ENCODE data around the gene HIVEP3. TPM values are rescaled to one million over a fixed set of nuclear protein-coding genes. Genes with fewer than 3 reads are reported as not detected.

The HIVEP3 gene
- total RNA-seq, 3 donors from 2014 or later = 4.9 to 6.5 (median 6.1) TPM

DNA sequence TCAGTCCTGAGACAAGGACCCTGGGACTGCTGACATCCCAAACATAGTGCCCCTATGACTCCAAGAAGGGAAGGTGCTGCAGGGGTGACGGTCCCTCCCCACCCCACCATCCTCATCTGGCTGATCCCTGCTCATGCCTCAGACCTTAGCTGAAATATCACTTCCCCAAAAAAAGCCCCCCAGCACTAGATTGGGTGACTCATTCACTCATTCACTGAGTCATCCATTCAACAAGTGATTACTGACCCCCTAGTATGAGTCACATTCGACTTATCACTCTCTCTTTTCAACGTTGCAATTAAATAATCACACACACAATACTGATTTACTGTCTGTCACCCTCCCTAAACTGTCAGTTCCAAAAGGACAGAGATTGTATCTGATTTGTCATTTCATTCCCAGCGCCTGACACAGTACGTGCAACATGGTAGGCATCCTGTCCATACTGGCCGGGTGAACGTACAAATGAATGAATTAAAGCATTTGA, 48.6 kb downstream of the HIVEP3 start:
- DNase-seq = no peak
- TF ChIP-seq, protein P1, sequence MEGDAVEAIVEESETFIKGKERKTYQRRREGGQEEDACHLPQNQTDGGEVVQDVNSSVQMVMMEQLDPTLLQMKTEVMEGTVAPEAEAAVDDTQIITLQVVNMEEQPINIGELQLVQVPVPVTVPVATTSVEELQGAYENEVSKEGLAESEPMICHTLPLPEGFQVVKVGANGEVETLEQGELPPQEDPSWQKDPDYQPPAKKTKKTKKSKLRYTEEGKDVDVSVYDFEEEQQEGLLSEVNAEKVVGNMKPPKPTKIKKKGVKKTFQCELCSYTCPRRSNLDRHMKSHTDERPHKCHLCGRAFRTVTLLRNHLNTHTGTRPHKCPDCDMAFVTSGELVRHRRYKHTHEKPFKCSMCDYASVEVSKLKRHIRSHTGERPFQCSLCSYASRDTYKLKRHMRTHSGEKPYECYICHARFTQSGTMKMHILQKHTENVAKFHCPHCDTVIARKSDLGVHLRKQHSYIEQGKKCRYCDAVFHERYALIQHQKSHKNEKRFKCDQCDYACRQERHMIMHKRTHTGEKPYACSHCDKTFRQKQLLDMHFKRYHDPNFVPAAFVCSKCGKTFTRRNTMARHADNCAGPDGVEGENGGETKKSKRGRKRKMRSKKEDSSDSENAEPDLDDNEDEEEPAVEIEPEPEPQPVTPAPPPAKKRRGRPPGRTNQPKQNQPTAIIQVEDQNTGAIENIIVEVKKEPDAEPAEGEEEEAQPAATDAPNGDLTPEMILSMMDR (IDR thresholded peaks at IDR 0.05) = no peak
- intact Hi-C loops (cut with DNase I, micrococcal nuclease) = no loop called here
- no peak for ATAC-seq
- no peaks in the 10 kb centered on the region for H3K9me3 ChIP-seq
- H3K4me3 ChIP-seq = no peak overlapping the region
- H3K4me1 ChIP-seq (ENCODE audit: low read depth) = no peaks in the 10 kb centered on the region
- no peaks in the 10 kb centered on the region for H3K36me3 ChIP-seq (ENCODE audit: low read depth)

DNA sequence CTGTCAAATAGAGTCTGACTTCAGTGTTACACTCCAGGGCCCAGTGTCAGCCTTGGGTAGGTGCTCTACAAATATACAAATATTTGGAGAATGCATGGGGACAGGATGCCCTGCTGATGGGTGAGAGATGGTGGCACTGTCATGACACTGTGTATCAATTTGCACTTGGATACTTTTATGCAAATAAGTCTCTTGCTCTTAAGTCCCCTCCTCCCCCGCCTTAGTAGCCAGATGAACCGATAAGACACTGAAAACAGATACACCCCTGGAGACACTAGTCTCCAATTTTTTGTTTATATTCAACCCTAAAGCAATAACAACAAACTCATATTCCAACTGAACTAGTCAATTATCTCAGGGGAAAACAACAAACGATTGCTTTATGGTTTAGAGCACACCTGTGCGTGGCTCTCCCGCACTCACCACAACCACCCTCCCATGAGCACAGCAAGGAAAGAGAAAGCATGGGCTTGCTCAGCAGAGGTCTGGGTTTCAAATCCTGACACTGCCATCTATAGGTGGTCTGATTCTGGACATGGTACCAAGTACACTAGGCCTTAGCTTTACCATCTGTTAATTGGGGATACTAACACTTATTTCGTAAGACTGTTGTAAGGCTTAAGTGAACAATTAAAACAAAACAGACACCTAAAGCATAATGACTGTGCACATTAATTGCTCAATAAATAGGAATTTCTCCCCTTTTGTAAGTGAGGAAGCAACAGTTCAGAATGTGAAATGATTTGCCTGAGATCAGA, 50.3 kb downstream of the HIVEP3 start:
- ATAC-seq = peak; percentile 42

DNA sequence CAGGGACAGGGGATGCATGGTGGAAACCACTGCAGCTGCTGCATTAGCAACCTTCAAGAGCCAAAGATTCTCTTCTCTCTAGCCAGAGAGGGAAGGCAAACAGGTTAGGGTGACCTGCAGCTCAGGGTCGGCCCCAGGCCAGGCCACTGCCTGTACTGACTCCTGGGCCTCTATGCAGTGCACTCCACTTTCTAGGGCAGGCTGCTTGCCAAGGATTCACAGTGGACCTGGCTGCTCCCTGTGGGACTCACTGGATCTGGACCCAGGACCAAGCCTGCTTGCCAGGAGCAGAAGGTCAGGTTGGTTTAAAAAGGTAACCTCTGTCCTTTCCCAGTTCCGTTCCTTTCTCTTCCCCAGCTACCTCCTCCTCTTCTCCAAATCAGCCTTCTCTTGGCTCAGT, 52.4 kb downstream of the HIVEP3 start:
- intact Hi-C loops (cut with DNase I, micrococcal nuclease) = no loop called here
- no peak overlapping the region for H3K4me3 ChIP-seq
- ATAC-seq (no peak), DNase-seq (no peak)
- H3K36me3 ChIP-seq (ENCODE audit: low read depth) = no peaks in the 10 kb centered on the region
- TF ChIP-seq, protein P1 (IDR thresholded peaks at IDR 0.05) = no peak
- H3K4me1 ChIP-seq (ENCODE audit: low read depth) = no peaks in the 10 kb centered on the region
- H3K9me3 ChIP-seq = no peaks in the 10 kb centered on the region

More for the DNA sequence above, 50.3 kb downstream of the HIVEP3 start:
- intact Hi-C loops (cut with DNase I, micrococcal nuclease) = no loop called here
- H3K4me3 ChIP-seq = no peak overlapping the region
- H3K36me3 ChIP-seq (ENCODE audit: low read depth) = no peaks in the 10 kb centered on the region
- TF ChIP-seq, protein P1 (IDR thresholded peaks at IDR 0.05) = no peak
- no peak for DNase-seq
- no peaks in the 10 kb centered on the region for H3K9me3 ChIP-seq
- H3K4me1 ChIP-seq (ENCODE audit: low read depth) = no peaks in the 10 kb centered on the region

DNA sequence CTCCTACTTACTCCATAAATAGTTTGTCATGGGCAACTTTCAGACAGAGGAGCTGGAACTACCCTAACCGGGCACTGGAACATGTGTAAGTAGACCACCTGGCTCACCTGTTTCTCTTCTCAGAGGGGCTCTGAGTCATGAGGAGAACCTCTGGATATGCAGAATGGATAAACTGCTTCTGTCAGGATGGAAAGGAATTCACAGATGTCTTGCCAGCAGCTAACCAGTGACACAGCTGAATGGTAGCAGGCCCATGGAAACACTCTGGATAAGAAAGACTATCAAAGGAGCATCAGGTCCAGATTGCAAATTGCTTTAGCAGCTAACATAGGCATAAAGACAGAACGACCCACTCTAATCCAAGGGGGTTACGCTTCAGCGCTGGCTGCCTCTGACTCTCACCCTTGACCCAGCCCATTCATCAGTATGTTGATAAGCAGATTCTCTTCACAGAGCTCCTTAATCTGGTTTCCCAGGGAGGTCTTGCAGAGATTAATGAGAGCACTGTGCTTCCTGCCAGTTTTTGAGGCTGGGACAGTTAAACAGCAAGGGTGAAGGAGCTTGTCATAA, 54.2 kb downstream of the HIVEP3 start:
- TF ChIP-seq, protein P1 (IDR thresholded peaks at IDR 0.05) = no peak
- ATAC-seq (no peak), DNase-seq (no peak)
- H3K9me3 ChIP-seq = no peaks in the 10 kb centered on the region
- no peak overlapping the region for H3K4me3 ChIP-seq
- no peaks in the 10 kb centered on the region for H3K36me3 ChIP-seq (ENCODE audit: low read depth)
- intact Hi-C loops (cut with DNase I, micrococcal nuclease) = no loop called here
- H3K4me1 ChIP-seq (ENCODE audit: low read depth) = no peaks in the 10 kb centered on the region

DNA sequence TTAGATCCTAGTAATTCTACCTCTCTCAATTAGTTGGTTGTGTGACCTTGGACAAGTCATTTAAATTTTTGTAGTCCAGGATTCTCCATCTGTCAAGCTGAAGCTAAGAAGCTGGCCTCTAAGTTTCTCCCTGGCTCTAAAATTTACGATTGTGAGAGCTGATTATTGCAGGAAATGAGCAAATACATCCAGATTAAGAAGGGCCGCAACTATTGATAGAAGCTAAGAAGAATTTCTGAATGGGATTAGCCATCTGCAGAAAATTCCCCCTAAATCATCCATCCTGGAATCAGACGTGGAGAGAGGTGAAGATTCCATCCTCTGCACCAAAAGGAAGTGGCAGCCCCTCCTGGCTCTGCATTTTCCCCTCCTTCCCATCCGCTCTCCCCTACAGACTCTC, 55.0 kb downstream of the HIVEP3 start:
- intact Hi-C loops (cut with DNase I, micrococcal nuclease) = no loop called here
- no peak overlapping the region for H3K4me3 ChIP-seq
- no peaks in the 10 kb centered on the region for H3K4me1 ChIP-seq (ENCODE audit: low read depth)
- no peaks in the 10 kb centered on the region for H3K9me3 ChIP-seq
- no peak for ATAC-seq
- TF ChIP-seq, protein P1 (IDR thresholded peaks at IDR 0.05) = no peak
- DNase-seq = no peak
- H3K36me3 ChIP-seq (ENCODE audit: low read depth) = no peaks in the 10 kb centered on the region

Data from mucosa of descending colon (tissue), 3 donors.